ENCODE data around the gene CLDN9.

Gene CLDN9

DNA sequence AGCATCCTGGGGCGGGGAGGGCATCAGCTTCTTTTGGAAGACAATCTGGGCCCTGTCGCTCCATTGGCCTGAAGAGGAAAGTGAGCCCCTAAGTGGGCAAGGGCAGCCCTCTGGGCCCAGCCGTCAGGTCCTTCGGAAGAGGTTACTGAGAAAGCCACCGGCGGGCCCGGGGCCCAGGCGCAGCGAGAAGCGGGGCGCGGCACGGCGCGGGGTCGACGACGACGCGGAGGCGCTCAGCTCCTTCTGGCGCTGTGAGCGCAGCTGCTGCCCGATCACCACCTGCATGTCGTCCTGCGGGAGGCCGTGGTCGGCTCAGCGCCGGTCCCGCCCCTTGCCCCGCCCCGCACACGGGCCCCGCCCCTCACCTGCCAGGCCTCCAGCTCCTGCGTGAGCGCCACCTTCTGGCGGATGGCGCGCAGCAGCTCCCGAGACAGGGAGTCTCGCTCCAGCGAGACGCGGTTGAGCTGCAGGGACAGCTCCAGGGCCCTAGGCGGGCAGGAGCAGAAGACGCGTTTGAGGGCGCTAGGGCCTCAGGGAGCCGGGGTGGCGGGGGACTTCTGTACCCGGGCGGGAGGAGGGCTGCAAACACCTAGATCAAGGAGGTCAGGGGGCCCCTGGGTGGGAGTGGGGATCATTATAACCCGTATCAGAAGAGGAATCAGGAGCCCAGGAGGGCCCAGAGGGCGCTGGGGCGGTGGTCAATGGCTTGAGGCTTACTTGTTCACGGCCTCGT is 15.4 kb downstream of the CLDN9 start:
- no peak overlapping the region for H3K4me3 ChIP-seq (ENCODE audit: low read depth, low read length)
- H3K27ac ChIP-seq (ENCODE audit: extremely low read depth, low read depth, low read length) = no peak overlapping the region
- peaks cover 7% of the 10 kb centered on the region for H3K4me1 ChIP-seq (ENCODE audit: control insufficient read depth, insufficient read depth, low read length)
- H3K36me3 ChIP-seq (ENCODE audit: control insufficient read depth in 2 of 2, insufficient read depth in 1 of 2, low read length in 2 of 2) = peaks cover 0 to 22% of the 10 kb centered on the region in 2 experiments; a peak in 1 of 3 replicates
- no peaks in the 10 kb centered on the region for H3K9me3 ChIP-seq (ENCODE audit: control insufficient read depth, insufficient read depth, low read depth, low read length)
- ChIA-PET CTCF (interaction anchor here (0.5 to 9.2 kb wide), 24 partner anchors 9 to 379 kb away, joined by 3 to 149 read pairs (median 4); partner anchors contain the start of genes BICDL2, MMP25 and TNFRSF12A), POLR2A (interaction anchor here (0.7 to 11.9 kb wide), 17 partner anchors 8 to 144 kb away, joined by 3 to 247 read pairs (median 5); partner anchors contain the start of genes KREMEN2, MMP25, PAQR4 and TNFRSF12A)
- TF ChIP-seq ZNF639 (tag by site-specific recombination; IDR thresholded peaks at IDR 0.05) (no peak), SP7 (tag by site-specific recombination; IDR thresholded peaks at IDR 0.05) (no peak; the same call in 1 of the 2 replicates), ZIC2 (tag by site-specific recombination; IDR thresholded peaks at IDR 0.05) (peak; percentile 64), TCF7L2 (IDR thresholded peaks at IDR 0.05; ENCODE audit: borderline replicate concordance, low read depth, low read length) (no peak), CTCF (tag by site-specific recombination; IDR thresholded peaks at IDR 0.05) (peak; percentile 90), ZFP37 (tag by site-specific recombination; IDR thresholded peaks at IDR 0.05) (no peak), ZFP69B (tag by site-specific recombination; IDR thresholded peaks at IDR 0.05) (no peak; the same call in 1 of the 2 replicates), ZSCAN16 (tag by site-specific recombination; IDR thresholded peaks at IDR 0.05) (no peak), HOXA7 (CRISPR knock-in tag; IDR thresholded peaks at IDR 0.05; ENCODE audit: borderline replicate concordance) (no peak), ZNF354C (tag by site-specific recombination; IDR thresholded peaks at IDR 0.05; ENCODE audit: borderline replicate concordance, low read depth) (no peak), ZNF561 (tag by site-specific recombination; IDR thresholded peaks at IDR 0.05; ENCODE audit: borderline replicate concordance) (no peak), ZNF747 (tag by site-specific recombination; IDR thresholded peaks at IDR 0.05) (no peak), ZNF776 (tag by site-specific recombination; IDR thresholded peaks at IDR 0.05; ENCODE audit: borderline replicate concordance) (no peak), ZNF324 (tag by site-specific recombination; IDR thresholded peaks at IDR 0.05) (no peak), ZNF24 (tag by site-specific recombination; IDR thresholded peaks at IDR 0.05) (no peak), KLF1 (tag by site-specific recombination; IDR thresholded peaks at IDR 0.05) (peak; percentile 78), ZNF610 (tag by site-specific recombination; IDR thresholded peaks at IDR 0.05; ENCODE audit: borderline replicate concordance) (no peak), ZNF514 (tag by site-specific recombination; IDR thresholded peaks at IDR 0.05) (no peak), ZNF501 (tag by site-specific recombination; IDR thresholded peaks at IDR 0.05) (no peak), GLIS1 (tag by site-specific recombination; IDR thresholded peaks at IDR 0.05) (peak; percentile 43), ZNF10 (tag by site-specific recombination; IDR thresholded peaks at IDR 0.05) (no peak), ZSCAN4 (tag by site-specific recombination; IDR thresholded peaks at IDR 0.05) (no peak)
- TF ChIP-seq, protein P1, sequence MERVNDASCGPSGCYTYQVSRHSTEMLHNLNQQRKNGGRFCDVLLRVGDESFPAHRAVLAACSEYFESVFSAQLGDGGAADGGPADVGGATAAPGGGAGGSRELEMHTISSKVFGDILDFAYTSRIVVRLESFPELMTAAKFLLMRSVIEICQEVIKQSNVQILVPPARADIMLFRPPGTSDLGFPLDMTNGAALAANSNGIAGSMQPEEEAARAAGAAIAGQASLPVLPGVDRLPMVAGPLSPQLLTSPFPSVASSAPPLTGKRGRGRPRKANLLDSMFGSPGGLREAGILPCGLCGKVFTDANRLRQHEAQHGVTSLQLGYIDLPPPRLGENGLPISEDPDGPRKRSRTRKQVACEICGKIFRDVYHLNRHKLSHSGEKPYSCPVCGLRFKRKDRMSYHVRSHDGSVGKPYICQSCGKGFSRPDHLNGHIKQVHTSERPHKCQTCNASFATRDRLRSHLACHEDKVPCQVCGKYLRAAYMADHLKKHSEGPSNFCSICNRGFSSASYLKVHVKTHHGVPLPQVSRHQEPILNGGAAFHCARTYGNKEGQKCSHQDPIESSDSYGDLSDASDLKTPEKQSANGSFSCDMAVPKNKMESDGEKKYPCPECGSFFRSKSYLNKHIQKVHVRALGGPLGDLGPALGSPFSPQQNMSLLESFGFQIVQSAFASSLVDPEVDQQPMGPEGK (tag by site-specific recombination; IDR thresholded peaks at IDR 0.05) = peak; percentile 29
- TF ChIP-seq, protein P2, sequence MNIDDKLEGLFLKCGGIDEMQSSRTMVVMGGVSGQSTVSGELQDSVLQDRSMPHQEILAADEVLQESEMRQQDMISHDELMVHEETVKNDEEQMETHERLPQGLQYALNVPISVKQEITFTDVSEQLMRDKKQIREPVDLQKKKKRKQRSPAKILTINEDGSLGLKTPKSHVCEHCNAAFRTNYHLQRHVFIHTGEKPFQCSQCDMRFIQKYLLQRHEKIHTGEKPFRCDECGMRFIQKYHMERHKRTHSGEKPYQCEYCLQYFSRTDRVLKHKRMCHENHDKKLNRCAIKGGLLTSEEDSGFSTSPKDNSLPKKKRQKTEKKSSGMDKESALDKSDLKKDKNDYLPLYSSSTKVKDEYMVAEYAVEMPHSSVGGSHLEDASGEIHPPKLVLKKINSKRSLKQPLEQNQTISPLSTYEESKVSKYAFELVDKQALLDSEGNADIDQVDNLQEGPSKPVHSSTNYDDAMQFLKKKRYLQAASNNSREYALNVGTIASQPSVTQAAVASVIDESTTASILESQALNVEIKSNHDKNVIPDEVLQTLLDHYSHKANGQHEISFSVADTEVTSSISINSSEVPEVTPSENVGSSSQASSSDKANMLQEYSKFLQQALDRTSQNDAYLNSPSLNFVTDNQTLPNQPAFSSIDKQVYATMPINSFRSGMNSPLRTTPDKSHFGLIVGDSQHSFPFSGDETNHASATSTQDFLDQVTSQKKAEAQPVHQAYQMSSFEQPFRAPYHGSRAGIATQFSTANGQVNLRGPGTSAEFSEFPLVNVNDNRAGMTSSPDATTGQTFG (tag by site-specific recombination; IDR thresholded peaks at IDR 0.05; ENCODE audit: borderline replicate concordance) = no peak
- TF ChIP-seq, protein P3, sequence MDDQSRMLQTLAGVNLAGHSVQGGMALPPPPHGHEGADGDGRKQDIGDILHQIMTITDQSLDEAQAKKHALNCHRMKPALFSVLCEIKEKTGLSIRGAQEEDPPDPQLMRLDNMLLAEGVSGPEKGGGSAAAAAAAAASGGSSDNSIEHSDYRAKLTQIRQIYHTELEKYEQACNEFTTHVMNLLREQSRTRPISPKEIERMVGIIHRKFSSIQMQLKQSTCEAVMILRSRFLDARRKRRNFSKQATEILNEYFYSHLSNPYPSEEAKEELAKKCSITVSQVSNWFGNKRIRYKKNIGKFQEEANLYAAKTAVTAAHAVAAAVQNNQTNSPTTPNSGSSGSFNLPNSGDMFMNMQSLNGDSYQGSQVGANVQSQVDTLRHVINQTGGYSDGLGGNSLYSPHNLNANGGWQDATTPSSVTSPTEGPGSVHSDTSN (CRISPR knock-in tag; IDR thresholded peaks at IDR 0.05) = no peak; the same call in none of the 2 replicates
- TF ChIP-seq, protein P4, sequence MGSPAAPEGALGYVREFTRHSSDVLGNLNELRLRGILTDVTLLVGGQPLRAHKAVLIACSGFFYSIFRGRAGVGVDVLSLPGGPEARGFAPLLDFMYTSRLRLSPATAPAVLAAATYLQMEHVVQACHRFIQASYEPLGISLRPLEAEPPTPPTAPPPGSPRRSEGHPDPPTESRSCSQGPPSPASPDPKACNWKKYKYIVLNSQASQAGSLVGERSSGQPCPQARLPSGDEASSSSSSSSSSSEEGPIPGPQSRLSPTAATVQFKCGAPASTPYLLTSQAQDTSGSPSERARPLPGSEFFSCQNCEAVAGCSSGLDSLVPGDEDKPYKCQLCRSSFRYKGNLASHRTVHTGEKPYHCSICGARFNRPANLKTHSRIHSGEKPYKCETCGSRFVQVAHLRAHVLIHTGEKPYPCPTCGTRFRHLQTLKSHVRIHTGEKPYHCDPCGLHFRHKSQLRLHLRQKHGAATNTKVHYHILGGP (tag by site-specific recombination; IDR thresholded peaks at IDR 0.05) = no peak

Data from HEK293 (cell line).